CD1c-positive myeloid dendritic cell (primary cell): ENCODE measurements around the gene TAF9B.
A peak's percentile ranks its signal among the peaks of the same experiment; 100 is the strongest.
"Not testable (repeated sequence)": the region's sequence is repeated elsewhere in the genome, so short reads cannot be mapped to it uniquely, and the experiment has no call there.

ENCODE experiments used
- DNase-seq: peaks from one replicate; pipeline ENCODE4 v3.0.0-alpha.2; 2016; ENCODE audit errors: extremely low spot score

TAF9B gene

GRCh38 chrX:78116365-78116764 is 23.1 kb downstream of the TAF9B start:
- DNase-seq = no peak

- no peak for DNase-seq
Measured at GRCh38 chrX:78111140-78111931, 28.1 kb downstream of the TAF9B start.

- DNase-seq = no peak
Measured at GRCh38 chrX:78109458-78109857, 30.0 kb downstream of the TAF9B start.

DNA sequence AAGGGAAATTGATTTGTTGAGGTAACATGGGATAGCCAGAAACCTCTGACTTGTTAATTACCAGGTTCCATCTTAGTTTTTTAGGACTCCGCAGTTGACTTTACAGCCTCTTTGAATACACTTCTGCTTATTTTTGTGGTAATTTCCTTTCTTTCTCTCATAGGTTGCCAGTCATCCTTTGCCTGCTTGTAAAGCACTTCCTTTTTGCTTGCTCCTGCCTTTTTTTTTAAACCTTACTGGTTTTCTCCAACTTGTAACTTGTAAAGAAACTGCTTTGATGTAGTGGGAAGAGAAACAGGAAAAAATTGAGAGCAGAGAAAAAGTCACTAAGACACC is 32.8 kb downstream of the TAF9B start:
- peak; percentile 21 for DNase-seq

DNA sequence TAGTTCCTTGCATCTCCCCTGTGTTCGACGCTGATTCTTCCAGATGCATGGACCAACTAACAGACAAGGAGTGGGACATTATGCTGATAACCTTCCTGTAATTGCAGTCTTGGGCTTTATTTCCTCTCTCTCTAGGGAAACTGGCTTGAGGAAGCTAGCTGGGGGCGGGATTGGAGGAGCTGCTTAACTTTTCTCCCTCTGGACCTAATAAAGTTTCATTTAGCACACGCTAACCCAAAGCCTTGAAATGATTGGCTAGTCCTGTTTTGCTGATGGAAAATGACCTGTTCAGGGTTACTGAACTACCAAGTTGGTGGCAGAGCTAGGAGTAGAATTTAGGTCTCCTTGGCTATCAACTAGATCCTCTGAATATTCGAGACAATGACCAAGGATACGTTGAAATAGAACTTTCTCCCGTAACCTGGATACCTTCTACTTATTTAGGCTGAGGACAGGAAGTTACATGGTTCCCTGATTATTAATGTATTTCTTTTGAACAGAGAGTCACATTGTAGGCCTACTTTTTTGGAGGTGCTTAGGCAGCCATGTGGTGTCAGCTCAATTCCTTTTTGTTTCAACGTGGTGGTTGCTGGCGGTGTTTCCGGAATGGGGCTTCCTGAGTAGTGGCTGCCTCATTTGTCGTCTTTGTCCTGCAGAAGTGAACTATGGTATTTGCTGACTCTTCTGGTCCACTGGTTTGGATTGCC is 33.4 kb downstream of the TAF9B start:
- peak; percentile 51 for DNase-seq

GRCh38 chrX:78104447-78105176 is 34.8 kb downstream of the TAF9B start:
- peak; percentile 68 for DNase-seq

GRCh38 chrX:78103623-78104446 is 35.6 kb downstream of the TAF9B start, which contains the start of gene PGK1:
Gene PGK1 (plus strand): TSS chrX:78104248. CDS start chrX:78104341, 93 bp downstream.
- peak; percentile 95 for DNase-seq

DNA sequence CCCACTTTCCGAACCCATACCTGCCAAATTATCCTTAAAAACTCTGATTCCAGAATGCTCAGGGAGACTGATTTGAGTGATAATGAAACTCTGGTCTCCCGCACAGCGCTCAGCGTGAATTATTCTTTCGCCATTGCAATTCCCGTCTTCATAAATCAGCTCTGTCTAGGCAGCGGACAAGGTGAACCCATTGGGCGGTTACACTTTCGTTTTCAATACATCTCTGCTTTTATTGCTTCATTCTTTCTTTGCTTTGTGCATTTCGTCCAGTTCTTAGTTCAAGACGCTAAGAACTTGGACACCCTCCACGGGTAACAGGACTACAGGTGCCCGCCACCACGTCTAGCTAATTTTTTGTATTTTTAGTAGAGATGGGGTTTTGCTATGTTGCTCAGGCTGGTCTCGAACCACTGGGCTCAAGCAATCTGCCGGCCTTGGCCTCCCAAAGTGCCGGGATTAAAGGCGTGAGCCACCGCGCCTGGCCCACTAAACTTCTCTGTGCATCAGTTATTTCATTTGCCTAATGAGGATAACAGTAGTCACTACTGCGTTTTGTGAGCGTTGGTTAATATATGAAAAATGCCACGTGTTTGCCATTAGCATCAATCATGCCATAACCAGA is 36.3 kb downstream of the TAF9B start:
- DNase-seq = no peak

DNA sequence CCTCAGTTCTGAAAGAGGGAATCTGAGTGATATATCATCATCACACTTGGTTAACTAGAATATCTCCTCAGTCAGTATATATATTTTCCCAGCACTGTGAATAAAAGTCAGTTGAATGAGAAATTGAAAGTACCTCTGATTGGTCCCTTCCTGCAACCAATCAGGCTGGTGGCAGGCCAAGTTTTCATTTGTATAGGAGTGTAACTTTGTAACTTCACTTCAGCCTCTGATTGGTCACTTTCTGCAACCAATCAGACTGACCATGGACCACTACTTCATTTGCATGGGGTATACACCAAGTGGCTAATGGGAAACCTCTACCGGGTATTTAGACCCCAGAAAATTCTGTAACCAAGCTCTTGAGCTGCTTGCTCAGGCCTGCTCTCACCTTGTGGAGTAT is 37.4 kb downstream of the TAF9B start:
- no peak for DNase-seq

DNA sequence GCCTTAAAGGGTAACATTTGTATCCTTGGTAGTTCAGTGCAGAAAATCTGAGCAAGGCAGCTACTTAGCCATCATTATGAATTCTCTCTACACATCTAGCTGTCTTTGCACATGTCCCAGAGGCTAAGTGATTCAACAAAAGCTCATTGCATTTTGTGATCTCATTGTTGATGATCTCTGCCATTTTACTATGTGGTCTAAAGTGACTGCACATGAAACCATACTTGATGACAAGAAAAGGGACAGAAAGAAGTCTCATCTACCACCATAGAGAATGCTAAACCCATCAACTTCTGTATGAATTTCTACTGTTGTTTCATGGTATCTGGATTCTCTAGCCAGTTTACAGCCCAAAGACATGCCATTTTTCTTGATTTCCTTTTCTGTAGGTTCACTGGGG is 41.3 kb downstream of the TAF9B start:
- no peak for DNase-seq

DNA sequence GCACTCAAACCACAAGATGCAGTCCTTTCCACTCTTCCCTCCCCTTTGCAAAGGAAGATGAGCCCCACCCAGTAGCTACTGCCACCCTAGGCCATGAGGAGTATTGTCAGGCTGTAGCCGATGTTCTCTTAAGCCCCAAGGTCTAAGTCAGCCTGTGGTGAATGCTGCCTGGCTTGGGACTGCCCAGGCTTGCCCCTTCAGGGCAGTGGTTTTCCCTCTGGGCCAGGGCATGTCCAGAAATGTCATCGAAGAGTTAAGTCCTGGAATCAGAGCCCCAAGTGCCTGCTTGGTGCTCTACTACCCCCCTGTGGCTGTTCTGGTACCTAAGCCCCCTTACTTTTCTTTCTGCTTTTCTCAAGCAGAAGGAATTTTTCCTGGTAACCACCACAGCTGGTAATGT is 47.2 kb downstream of the TAF9B start:
- no peak for DNase-seq

DNA sequence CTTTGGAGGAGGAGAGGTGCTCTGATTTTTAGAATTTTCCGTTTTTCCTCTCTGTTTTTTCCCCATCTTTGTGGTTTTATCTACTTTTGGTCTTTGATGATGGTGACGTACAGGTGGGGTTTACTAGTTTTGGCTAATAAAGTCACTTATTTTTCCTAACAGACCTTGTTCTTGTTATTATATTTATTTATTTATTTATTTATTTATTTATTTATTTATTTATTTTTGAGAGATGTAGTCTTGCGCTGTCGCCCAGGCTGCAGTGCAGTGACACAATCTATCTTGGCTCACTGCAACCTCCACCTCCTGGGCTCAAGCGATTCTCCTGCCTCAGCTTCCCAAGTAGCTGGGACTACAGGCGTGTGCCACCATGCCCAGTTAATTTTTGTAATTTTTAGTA is 58.0 kb downstream of the TAF9B start:
- DNase-seq = not testable (repeated sequence)
